GM12878 (cell line): ENCODE data around the gene RAPGEF4. TPM values are rescaled to one million over a fixed set of nuclear protein-coding genes. Genes with fewer than 3 reads are reported as not detected.

ENCODE experiments used
- ATAC-seq: fragments of 200-7000 bp; cut with Tn5 transposase; 3 replicates; pipeline ENCODE4 v1.9.1; 2020; ENCODE audit warnings: mild to moderate bottlenecking, moderate library complexity
- BruUV-seq: library from RNA; stranded (reverse); fragments of 400-500 nt; replicated peaks from 2 replicates; lab custom pipeline; 2021; lab: Mats Ljungman, UMichigan
- CTCF ChIA-PET: fragments of 300-600 bp; sonication (Branson Sonifier 250); formaldehyde crosslinking; extraction: SDS; loops from one replicate; lab custom pipeline; 2021; ENCODE audit warnings: inconsistent platforms; lab: Yijun Ruan, JAX
- POLR2A ChIA-PET: fragments of 350-600 bp; formaldehyde crosslinking; extraction: SDS; loops from one replicate; lab custom pipeline; 2021; ENCODE audit warnings: inconsistent platforms; lab: Charles Lee
- RAD21 ChIA-PET: fragments of 300-600 bp; sonication (Branson Sonifier 250); formaldehyde crosslinking; loops from one replicate; lab custom pipeline; 2023; ENCODE audit warnings: antibody characterized with exemption; ENCODE audit not compliant: unreplicated experiment; lab: Charles Lee
- SMC1A ChIA-PET: fragments of 300-600 bp; sonication (Branson Sonifier 250); formaldehyde crosslinking; loops from one replicate; lab custom pipeline; 2023; ENCODE audit not compliant: unreplicated experiment, uncharacterized antibody; lab: Charles Lee
- DNase-seq: peaks from one replicate; pipeline ENCODE4 v3.0.0-alpha.2; 2011; ENCODE audit warnings: low read depth, low spot score
- FAIRE-seq: peaks from 3 replicates; lab custom pipeline; 2011; peaks lifted over from hg19 to GRCh38; lab: Jason Lieb, UNC
- H2AFZ ChIP-seq: 2 replicates; pipeline ENCODE4 v1.6.0; 2011; ENCODE audit warnings: low read depth, low read length, control low read depth; ENCODE audit not compliant: control insufficient read depth
- H3K27ac ChIP-seq: 2 replicates; pipeline ENCODE4 v1.5.1; 2011; ENCODE audit warnings: control low read depth; ENCODE audit not compliant: control insufficient read depth, insufficient read depth
- H3K27me3 ChIP-seq, 2 experiments: replicated peaks in 1 of 2; 2 replicates each; pipeline versions ENCODE4 v1.6.0 to v1.6.1; 2011; ENCODE audit warnings: low read length in 1 of 2; ENCODE audit not compliant: control insufficient read depth in 2 of 2, insufficient read depth in 2 of 2
- H3K36me3 ChIP-seq, 2 experiments: 2 replicates each; pipeline ENCODE4 v1.5.1; 2011; ENCODE audit warnings: low read length in 1 of 2; ENCODE audit not compliant: control insufficient read depth in 2 of 2, insufficient read depth in 2 of 2
- H3K4me1 ChIP-seq: 2 replicates; pipeline ENCODE4 v1.6.1; 2011; ENCODE audit warnings: mild to moderate bottlenecking, low read length, moderate library complexity, mixed read lengths; ENCODE audit not compliant: control insufficient read depth, insufficient read depth
- H3K4me2 ChIP-seq: 2 replicates; pipeline ENCODE4 v1.6.0; 2011; ENCODE audit warnings: control low read depth; ENCODE audit not compliant: control insufficient read depth, insufficient read depth
- H3K4me3 ChIP-seq: fragments of 200-600 bp; sonication (generic); 2 replicates; pipeline ENCODE4 v1.5.1; 2016
- H3K79me2 ChIP-seq: 2 replicates; pipeline ENCODE4 v1.6.0; 2011; ENCODE audit warnings: low read length; ENCODE audit not compliant: control insufficient read depth, insufficient read depth
- H3K9ac ChIP-seq: 2 replicates; pipeline ENCODE4 v1.8.0; 2011; ENCODE audit warnings: low read length, control low read depth, mixed read lengths; ENCODE audit not compliant: control insufficient read depth, insufficient read depth
- H3K9me3 ChIP-seq: replicated peaks from 3 replicates; pipeline ENCODE4 v1.5.1; 2011; ENCODE audit warnings: mild to moderate bottlenecking, low read length; ENCODE audit not compliant: control insufficient read depth, insufficient read depth
- H4K20me1 ChIP-seq: 2 replicates; pipeline ENCODE4 v1.6.0; 2011; ENCODE audit not compliant: control insufficient read depth, insufficient read depth
- BMI1 ChIP-seq: fragments of 450-650 bp; IDR thresholded peaks from 2 replicates; pipeline ENCODE4 v1.6.1; 2016; ENCODE audit warnings: mild to moderate bottlenecking, moderate library complexity, borderline replicate concordance
- ESRRA ChIP-seq: IDR thresholded peaks from 2 replicates; pipeline ENCODE4 v1.6.1; 2012; ENCODE audit warnings: mild to moderate bottlenecking, low read length, improper control_type of control experiment
- HDAC6 ChIP-seq: fragments of 200-600 bp; sonication (generic); IDR thresholded peaks from one replicate; pipeline ENCODE4 v1.8.0; 2017; ENCODE audit warnings: antibody characterized with exemption; ENCODE audit not compliant: unreplicated experiment
- KDM1A ChIP-seq: fragments of 200-600 bp; sonication (generic); IDR thresholded peaks from 2 replicates; pipeline ENCODE4 v1.6.1; 2016; ENCODE audit warnings: borderline replicate concordance
- MYC ChIP-seq: IDR thresholded peaks from 2 replicates; pipeline ENCODE4 v1.6.1; 2011; ENCODE audit warnings: mild to moderate bottlenecking, low read length, moderate library complexity, inconsistent platforms; ENCODE audit not compliant: insufficient read depth, insufficient replicate concordance, insufficient read length, severe bottlenecking
- RAD21 ChIP-seq: IDR thresholded peaks from 2 replicates; pipeline ENCODE4 v1.6.1; 2011; ENCODE audit warnings: mild to moderate bottlenecking, low read depth, low read length, moderate library complexity; ENCODE audit not compliant: insufficient read depth
- RB1 ChIP-seq: fragments of 450-650 bp; formaldehyde crosslinking; IDR thresholded peaks from 2 replicates; pipeline ENCODE4 v1.6.1; 2017; ENCODE audit warnings: mild to moderate bottlenecking, borderline replicate concordance
- SKIL ChIP-seq: fragments of 450-650 bp; IDR thresholded peaks from 2 replicates; pipeline ENCODE4 v1.6.1; 2017; ENCODE audit warnings: mild to moderate bottlenecking, low read depth, inconsistent platforms; ENCODE audit not compliant: poor library complexity, severe bottlenecking
- SMAD5 ChIP-seq: IDR thresholded peaks from 2 replicates; pipeline ENCODE4 v1.6.1; 2016; ENCODE audit warnings: antibody characterized with exemption, low read depth
- SREBF1 ChIP-seq: IDR thresholded peaks from 2 replicates; pipeline ENCODE4 v1.6.1; 2012; ENCODE audit warnings: mild to moderate bottlenecking, low read length
- USF1 ChIP-seq: IDR thresholded peaks from 2 replicates; pipeline ENCODE4 v1.6.1; 2011; ENCODE audit warnings: borderline replicate concordance, low read depth, mild to moderate bottlenecking, moderate library complexity, mixed read lengths, low read length; ENCODE audit not compliant: insufficient read depth; ENCODE audit errors: extremely low read length
- WGBS: methylation state at CpG from one replicate; pipeline ENCODE4 v1.1.6; 2016; ENCODE audit warnings: low lambda C conversion rate; ENCODE audit not compliant: insufficient replicate concordance, insufficient coverage; ENCODE audit errors: missing lambda C conversion rate; 5-methylcytosine and 5-hydroxymethylcytosine counted together
- in situ Hi-C: fragments of 300-500 bp; cut with MboI; formaldehyde crosslinking; loops from 9 replicates; pipeline ENCODE4 v1.14.3; 2018; ENCODE audit warnings: mixed read lengths
- intact Hi-C: fragments of 100-400 bp; cut with micrococcal nuclease; formaldehyde crosslinking; loops from one replicate; pipeline ENCODE4 v1.14.2; 2022; ENCODE audit not compliant: unreplicated experiment
- polyA plus RNA-seq, 11 experiments: library from polyadenylated mRNA; depleted of rRNA in 4 of 11; unstranded in 6 of 11; stranded (reverse) in 5 of 11; fragments of >200 nt; fragmentation: Nextera tagmentation in 4 of 11; fragmentation: Illumina TruSeq in 1 of 11; extraction: Ambion mirVana in 4 of 11; extraction: Trizol in 1 of 11; gene quantifications; 1 replicate in 1 of 11; 2 replicates in 10 of 11; pipeline versions ENCODE4 v1.2.1 to v1.2.3, GENCODE V29; 2011 to 2016; ENCODE audit warnings: inconsistent platforms in 2 of 11, missing spikeins in 2 of 11, low read depth in 1 of 11
- total RNA-seq, 4 experiments: library from RNA; depleted of rRNA in 3 of 4; stranded (reverse); fragments of >200 nt in 3 of 4; fragmentation: Illumina TruSeq in 1 of 4; extraction: Trizol in 1 of 4; gene quantifications; 2 replicates each; pipeline versions ENCODE4 v1.2.1 to v1.2.3, GENCODE V29; 2013 to 2021
- TF ChIP-seq, protein P1 (sequence below): fragments of 450-650 bp; formaldehyde crosslinking; IDR thresholded peaks from 2 replicates; pipeline ENCODE4 v1.5.0; 2022; ENCODE audit warnings: mild to moderate bottlenecking, missing genetic modification characterization
- TF ChIP-seq, protein P2 (sequence below): IDR thresholded peaks from 2 replicates; pipeline ENCODE4 v1.6.1; 2011; ENCODE audit warnings: low read depth, mild to moderate bottlenecking, low read length, moderate library complexity, borderline replicate concordance; ENCODE audit errors: extremely low read depth

Gene RAPGEF4
- total and polyA plus RNA-seq, 10 of the 15 experiments (the other 5 are each of a cell fraction or from before 2014, with no cell fraction given), result 0.18 TPM; not detected in 8

- no TSS peak for BruUV-seq
- Histone ChIP-seq H3K4me1 (no peaks in the 10 kb centered on the region), H3K9me3 (no peaks in the 10 kb centered on the region), H3K36me3 (peaks cover 0 to 4% of the 10 kb centered on the region in 2 experiments; a peak in 1 of 4 replicates), H2AFZ (no peak overlapping the region), H3K79me2 (no peaks in the 10 kb centered on the region), H3K4me2 (no peak overlapping the region), H3K4me3 (no peak overlapping the region), H3K9ac (no peak overlapping the region), H3K27ac (no peak overlapping the region), H4K20me1 (no peaks in the 10 kb centered on the region), H3K27me3 (no peaks in the 10 kb centered on the region)
- ChIA-PET SMC1A (no interaction called here), CTCF (no interaction called here), POLR2A (no interaction called here), RAD21 (no interaction called here)
- TF ChIP-seq RB1 (no peak), SREBF1 (no peak), SMAD5 (no peak), RAD21 (no peak), SKIL (no peak), HDAC6 (no peak), ESRRA (no peak), MYC (no peak), USF1 (no peak), KDM1A (no peak), BMI1 (no peak)
- TF ChIP-seq, protein P1, sequence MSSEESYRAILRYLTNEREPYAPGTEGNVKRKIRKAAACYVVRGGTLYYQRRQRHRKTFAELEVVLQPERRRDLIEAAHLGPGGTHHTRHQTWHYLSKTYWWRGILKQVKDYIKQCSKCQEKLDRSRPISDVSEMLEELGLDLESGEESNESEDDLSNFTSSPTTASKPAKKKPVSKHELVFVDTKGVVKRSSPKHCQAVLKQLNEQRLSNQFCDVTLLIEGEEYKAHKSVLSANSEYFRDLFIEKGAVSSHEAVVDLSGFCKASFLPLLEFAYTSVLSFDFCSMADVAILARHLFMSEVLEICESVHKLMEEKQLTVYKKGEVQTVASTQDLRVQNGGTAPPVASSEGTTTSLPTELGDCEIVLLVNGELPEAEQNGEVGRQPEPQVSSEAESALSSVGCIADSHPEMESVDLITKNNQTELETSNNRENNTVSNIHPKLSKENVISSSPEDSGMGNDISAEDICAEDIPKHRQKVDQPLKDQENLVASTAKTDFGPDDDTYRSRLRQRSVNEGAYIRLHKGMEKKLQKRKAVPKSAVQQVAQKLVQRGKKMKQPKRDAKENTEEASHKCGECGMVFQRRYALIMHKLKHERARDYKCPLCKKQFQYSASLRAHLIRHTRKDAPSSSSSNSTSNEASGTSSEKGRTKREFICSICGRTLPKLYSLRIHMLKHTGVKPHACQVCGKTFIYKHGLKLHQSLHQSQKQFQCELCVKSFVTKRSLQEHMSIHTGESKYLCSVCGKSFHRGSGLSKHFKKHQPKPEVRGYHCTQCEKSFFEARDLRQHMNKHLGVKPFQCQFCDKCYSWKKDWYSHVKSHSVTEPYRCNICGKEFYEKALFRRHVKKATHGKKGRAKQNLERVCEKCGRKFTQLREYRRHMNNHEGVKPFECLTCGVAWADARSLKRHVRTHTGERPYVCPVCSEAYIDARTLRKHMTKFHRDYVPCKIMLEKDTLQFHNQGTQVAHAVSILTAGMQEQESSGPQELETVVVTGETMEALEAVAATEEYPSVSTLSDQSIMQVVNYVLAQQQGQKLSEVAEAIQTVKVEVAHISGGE, result no peak
- TF ChIP-seq, protein P2, sequence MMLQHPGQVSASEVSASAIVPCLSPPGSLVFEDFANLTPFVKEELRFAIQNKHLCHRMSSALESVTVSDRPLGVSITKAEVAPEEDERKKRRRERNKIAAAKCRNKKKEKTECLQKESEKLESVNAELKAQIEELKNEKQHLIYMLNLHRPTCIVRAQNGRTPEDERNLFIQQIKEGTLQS, result no peak
- in situ Hi-C loops, result no loop called here
- FAIRE-seq (no peak), DNase-seq (no peak), ATAC-seq (no peak)
- intact Hi-C loops, result no loop called here
- 96% methylated on average over 3 of the region's 3 CpGs for WGBS
These were observed 357.3 kb downstream of the RAPGEF4 start for GRCh38 chr2:173092844-173093402.
